GM19395 (cell line): ENCODE results near the gene C1QTNF9B.
"Not testable (repeated sequence)": the region's sequence is repeated elsewhere in the genome, so short reads cannot be mapped to it uniquely, and the experiment has no call there.

Experiments
- ATAC-seq: cut with Tn5 transposase; IDR thresholded peaks from one replicate; pipeline ENCODE4 v1.9.1; 2021; ENCODE audit warnings: mild to moderate bottlenecking, moderate library complexity; ENCODE audit not compliant: unreplicated experiment

C1QTNF9B gene

DNA sequence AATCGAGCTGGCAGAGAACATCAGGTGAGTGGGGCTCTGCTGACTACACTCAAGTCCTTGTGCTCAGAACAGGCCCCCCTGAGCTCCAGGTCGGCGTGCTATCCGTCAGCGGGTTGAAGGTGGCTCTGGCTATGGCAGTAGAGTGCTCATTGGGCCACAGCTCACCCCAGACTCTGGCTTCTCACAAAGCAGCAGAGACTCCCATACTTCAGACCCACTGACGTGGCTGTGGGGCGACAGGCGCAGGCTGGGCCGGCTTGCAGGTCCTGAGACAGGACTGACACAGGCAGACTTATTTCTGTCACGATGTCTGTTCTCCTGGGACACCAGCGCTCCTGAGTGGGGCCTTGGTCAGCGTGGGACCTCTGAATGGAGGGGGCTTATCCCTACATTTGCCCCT is 2.6 kb downstream of the C1QTNF9B start:
- ATAC-seq = not testable (repeated sequence)

DNA sequence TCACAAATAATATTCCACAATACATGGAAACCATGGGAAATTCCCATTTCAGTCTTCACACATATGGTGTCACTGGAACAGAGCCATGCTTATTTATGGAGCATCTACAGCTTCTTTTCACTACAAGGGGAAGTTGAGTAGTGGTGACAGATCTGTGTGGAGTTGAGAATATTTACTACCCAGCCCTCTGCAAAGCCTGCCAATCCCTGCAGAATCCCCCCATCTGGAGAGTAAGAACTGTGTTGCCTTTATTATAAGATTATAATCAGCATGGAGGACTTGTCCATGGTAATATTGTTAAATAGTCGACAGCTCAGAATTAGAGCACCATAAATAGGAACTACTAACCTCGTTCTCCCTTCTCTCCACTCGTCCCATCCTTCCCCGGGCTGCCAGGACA is 3.5 kb downstream of the C1QTNF9B start:
- not testable (repeated sequence) for ATAC-seq

DNA sequence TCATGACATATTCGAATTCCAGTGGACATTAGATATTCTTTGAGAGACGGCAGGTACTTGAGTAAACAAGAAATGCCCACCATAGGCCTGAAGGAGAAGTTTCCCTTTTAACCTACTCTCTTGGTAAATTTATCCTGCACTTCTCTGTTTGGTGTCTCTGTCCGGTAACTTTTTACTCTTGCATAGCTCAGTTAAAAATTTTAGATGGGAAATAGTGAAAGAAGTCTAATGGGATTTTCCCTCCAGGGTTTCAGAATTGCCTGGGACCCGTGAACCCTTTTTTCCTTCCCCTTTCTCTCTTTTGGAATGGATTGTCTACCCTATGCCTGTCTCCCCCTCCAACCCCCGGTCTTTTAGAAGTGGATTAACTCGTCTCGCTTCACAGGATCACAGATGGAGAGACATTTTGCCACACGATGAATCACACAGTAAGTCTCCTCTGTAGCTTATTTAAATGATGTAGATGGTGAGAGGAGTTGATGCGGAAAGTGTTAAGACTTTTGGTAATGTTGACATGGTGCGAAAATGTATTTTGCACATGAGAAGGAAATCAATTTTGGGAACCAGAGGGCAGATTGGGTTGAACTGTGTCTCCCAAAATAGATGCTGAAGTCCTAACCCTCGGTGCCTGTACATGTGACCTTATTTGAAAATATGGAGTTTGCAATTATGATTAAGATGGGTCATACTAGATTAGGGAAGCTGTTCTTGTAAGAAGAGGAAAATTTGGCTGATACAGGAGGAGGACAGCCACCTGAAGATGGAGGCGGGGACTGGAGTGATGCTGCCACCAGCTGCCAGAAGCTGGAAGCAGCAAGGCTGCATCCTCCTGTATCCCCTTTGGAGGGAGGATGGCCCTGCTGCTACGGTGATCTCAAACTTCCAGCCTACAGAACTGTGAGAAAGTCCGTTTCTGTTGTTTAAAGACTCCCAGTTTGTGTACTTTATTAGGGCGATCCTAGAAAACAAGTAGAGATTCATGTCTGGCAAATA is 7.4 kb downstream of the C1QTNF9B start:
- peak; percentile 29 for ATAC-seq

DNA sequence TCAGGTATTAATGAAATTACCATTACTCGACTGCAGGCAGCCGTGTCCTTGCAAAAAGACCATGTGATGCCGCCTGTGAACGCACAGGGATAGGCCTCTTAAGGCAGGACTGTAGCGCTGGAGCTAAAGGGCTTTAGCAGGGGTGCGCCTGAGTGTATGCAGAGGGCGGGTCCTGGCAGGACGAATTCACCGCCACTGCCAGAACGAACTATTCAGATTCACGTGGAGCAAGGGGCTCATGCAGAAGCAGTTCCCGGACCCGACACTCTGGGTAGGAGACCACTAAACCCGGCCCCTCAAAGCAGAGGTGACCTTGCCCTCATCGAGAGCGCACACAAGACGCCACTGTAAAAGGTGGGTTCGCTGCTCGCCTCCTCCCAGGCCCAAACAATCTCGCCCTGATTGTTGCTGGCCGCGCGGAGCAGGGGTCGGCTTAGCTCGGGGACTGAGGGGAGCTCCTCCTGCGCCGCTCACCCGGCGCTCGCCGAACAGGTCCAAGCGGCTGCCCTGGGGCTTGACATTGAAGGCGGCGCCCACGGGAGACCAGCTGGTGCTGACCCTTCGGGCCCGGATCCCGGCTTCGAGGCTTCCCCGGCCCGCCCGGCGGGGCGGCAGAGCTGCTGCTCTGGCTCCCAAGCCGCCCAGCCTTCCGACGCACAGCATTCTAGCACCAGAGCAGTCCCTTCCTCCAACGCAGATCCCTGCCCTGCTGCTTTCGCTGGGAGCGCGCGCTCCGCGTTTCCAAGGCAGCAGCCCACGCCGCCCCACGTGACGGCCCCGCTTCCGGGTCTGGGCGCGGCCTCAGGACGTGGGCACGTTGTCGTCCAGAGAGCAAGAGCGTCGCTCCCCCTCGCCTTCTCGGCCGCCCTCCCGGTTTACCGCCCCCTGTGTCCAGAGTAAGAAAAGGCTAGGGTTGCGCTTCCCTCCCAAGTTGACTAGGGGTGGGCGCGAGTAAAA is 8.4 kb downstream of the C1QTNF9B start, which contains the start of gene MIPEP:
Gene MIPEP, minus strand, starts transcription at position 743 of the 957 bp plus-strand sequence. Its CDS starts 80 bp downstream, at position 663.
- ATAC-seq = peak; percentile 92

DNA sequence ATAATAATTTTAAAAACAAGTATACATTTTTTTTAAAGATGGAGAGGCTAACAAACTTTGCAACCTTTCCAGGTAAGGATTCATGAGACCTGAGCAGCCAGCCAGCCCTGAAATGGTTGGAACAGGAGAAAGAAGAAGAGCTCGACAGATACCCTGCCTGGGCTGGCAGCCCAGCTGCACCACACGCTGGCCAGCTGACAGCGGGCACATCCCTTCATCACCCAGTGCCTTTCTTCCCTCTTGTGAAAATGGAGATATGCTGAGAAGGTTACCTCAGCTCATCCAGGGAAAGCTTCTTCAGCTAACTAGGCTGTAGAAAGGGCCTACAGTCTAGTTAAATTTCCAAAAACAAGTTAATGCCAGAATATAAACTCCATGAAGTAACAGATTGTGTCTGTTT is 12.9 kb downstream of the C1QTNF9B start:
- not testable (repeated sequence) for ATAC-seq

DNA sequence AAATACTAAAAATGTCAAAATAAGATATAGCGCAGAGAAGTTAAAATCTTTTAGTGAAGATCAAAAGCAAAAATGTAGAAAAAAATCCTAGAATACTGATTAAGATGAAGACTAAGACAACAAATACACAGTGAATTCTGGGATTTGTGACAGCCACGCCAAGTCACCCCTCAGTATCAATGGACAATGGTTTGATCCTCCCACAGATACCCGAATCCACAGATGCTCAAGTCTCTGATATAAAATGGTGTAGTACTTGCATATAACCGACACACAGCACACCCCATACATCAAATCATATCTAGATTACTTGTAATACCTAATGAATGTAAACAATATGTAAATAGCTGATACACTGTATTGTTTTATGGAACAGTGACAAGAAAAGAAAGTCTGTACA is 14.0 kb downstream of the C1QTNF9B start:
- ATAC-seq = no peak

DNA sequence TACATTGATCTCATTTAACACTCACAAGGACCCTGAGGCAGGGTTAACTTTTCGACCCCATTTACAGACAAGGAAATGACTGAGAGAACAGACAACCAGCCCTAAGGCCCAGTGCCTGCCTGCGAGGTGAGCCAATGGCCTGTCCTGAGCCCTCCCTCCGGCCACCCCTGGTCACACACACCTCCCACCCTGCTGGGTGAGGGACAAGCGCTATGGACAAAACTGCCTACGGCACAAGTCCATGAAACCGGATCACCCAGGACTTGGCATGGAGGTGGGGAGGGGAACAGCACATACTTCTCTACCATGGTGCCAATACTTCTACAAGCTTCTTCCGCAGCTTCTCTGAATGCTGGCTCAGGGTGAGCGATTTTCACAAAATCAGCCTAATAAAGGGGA is 15.9 kb downstream of the C1QTNF9B start:
- not testable (repeated sequence) for ATAC-seq

DNA sequence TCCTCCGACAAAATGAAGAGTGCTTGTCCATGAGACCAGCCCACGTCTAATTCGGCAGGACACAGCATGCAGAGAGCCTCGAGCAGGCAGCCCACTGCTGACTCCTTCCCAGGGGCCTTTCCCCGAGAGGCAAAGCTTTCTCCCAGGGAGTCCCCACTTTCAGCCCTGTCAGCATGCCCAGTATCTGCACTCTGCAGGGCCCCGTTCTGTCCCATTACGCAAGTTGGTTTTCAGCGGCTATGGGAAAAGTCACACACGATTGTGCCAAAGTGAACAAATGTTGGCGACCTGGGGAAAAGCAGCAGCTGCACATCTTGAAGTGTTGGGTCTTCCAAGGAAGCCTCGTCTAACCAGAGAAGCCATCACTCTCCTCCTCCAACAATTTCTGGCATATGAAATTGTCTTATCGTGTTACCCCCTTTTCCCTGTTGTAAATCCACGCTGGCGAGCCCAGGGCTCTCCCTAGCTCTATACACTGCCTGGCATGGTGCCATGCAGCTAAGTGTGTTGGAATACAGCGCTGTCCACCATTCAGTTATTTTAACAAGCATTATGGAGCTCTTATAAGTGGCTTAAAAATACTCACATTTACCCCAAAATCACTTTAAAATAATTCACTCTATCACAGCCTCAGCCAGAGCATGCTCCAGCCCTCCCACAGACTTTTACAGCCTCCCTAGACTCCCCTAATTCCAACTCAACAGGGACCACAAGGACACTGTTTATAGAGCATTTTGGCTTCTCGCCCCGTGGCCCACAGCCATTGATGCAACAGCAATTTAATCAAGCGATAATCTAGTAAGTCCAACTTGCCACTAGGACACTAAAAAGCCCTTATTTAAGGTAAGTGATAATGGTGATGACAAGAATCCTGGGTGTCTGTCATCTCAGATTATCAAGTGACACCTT is 16.6 kb downstream of the C1QTNF9B start:
- ATAC-seq = not testable (repeated sequence)

DNA sequence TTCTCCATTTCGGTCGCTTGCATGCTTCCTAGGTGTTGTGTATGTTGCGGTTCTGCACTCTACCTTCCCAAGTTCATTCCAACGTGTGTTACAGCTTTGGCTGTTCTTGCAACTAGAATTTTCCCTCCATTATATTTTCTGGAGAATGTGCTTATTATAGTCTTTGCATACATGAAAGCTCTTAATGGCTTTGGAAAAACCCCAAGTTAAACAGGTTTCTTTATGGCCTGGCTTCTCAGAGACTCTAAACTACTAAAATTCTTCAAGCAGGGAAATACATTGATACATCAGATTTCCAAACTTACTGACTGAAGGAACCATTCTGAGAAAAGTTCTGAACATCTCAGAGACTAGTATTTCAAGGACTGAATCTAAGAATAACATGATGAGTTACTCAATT is 20.0 kb downstream of the C1QTNF9B start:
- ATAC-seq = no peak

DNA sequence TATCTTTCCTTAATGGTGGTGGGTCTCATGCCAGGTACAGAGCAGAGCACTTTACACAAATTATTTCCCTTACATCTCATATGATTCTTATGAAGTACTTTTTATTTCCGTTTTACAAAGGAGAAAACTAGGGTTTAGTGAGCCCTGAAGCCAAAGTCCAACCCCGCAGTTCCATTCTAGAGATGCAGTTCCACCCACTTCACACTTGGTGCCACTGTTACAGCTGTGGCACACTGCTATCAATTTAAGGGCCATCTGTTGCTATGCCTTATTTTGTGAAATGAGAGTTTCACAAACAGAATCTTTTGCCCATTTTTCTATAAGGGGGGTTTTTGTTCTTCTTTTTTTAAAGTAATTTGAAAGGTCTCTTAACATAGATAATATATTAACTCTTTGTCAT is 21.0 kb downstream of the C1QTNF9B start:
- no peak for ATAC-seq

DNA sequence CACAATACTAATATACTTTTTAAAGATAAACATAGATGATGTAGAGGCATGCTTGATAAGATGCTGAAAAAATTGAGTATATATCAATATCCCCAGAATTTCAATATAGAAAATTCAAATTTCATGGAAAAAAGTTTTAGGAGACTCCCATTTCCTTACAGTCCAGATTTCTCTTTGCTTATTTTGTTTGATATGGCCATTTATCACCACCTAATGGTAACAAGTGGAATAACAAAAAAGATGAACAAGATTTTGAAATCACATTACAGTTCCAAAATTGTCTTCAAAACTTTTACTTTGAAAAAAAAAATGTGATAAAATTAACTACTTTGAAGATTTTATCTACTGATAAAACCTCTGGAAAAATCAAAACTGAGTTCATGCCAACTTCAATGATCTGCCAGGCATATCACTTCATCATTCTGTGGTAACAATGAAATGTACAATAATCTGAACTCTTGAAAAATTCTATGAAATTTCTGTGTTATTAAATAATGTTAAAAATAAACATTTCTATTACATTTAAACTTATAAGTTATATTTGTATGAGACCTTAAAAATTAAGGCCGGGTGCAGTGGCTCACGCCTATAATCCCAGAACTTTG is 25.6 kb downstream of the C1QTNF9B start:
- no peak for ATAC-seq

DNA sequence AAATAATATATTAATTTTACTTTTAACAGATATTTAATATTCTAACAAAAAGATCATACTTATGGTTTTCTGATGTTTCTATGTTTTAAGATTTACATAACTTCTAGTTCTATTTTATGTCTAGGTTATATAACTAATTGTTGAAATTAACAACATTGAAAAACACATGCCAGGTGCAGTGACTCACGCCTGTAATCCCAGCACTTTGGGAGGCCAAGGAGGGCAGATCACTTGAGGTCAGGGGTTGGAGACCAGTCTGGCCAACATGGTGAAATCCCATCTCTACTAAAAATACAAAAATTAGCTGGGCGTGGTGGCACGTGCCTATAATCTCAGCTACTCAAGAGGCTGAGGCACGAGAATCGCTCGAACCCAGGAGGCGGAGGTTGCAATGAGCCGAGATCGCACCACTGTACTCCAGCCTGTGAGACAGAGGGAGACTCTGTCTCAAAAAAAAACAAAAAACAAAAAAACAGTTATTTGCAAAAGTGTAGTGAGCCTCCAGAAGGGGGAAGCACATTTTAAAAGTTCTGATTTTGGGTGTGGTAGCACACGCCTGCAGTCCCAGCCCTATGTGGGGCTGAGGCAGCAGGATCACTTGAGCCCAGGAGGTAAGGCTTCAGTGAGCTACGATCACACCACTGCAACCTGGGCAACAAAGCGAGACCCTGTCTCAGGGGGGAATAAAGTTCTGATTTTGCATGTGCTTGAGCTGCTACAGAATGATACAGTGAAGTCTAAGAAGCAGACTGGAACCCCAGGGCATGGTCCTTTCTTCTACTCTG is 26.8 kb downstream of the C1QTNF9B start:
- no peak for ATAC-seq

DNA sequence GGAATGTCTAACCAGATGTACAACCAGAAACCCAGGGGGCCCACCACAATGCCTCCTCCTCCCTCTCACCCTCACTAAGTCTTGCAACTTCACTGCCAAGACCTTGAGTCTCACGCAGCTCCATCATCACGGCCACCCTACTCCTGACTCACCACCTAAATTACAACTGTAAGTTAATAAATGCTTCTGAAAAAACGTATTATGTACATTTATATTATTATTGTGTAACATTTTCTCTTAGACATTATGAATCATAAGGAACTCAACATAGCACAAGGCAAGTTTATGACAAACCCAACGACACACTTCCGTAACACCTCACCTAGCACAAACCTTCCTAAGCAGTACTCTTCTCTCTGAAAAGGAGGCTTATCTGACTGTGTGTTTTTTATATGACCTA is 28.8 kb downstream of the C1QTNF9B start:
- ATAC-seq = no peak

DNA sequence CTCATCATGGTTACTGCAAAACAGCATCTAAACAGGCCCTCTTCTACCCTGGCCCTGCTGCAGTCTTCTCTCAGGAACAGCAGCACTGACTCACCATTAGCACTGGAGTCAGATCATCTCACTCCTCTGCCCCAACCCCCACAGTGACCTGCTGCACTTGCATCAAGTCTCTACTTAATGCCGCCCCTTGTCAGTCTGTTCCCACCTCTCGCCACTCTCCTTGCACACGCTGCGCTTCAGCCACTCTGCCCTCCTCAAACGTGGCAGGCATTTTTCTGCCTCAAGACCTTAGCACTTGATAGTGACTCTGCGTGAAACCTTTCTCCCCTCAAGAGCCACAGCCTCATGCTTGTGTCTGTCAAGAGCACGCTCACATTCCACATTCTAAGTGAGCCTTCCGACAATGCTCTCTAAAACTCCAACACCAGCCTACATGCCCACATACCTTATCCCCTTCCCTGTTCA is 30.2 kb downstream of the C1QTNF9B start:
- no peak for ATAC-seq

DNA sequence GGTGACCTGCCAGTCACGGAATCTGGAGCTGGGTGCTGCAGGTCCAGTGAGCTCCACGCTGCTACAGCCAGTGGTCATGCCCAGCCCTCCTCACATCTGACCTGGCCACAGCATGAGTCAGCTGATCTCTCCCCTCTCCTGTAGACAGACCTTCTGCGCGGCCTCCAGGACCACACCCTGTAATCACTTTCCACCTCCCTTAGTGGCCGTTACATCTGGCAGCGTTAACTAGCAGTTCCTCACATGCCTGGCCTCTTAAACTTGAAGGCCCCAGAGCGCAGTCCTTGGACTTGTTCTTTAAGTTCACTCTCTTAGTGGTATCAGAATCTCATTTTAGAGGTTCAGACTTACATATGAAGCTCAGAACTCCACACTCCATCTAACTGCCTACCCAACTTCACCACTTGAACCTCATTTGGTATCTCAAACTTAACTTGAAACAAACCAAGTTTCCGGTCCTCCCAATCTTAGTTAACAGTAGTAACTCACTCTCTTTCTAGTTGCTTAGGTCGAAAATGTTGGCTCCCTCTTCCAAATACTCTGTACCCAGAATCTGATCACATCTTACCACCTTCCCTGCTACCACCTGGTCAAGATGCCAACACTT is 30.8 kb downstream of the C1QTNF9B start:
- ATAC-seq = no peak

DNA sequence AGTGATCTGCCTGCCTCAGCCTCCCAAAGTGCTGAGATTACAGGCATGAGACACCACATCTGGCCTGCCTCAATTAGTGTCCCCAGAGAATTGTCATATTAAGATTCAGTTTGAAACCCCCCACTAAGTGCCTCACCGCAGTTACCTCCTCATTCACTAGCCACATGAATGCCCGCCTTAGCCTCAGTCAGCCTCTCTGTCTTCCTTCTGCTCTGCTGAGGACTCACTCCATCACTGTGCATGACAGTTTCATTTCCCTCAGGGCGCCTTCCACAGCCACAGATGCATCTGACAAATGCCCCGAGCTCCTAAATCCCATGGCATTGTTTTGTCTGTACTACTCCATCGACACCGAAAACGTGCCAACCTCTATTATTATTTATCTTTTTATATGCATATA is 31.4 kb downstream of the C1QTNF9B start:
- ATAC-seq = no peak

DNA sequence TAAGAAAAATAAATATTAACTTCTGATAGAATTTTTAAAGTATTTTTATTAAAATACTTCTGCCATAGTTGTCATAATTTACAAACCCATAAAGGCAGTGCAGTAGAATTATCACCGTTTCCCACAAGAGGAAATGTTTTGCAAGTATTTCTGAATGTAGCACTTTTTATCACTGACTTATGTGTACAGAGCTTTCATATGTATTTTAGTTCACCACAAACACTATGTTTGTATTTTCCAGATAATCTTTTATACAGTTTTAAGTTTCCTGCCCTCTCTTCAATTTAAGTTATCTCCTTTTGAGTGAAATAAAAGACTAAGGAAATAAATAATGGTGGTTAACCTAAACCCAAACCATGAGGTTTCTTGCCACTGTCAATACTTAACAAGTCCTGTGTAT is 32.3 kb downstream of the C1QTNF9B start:
- ATAC-seq = no peak

DNA sequence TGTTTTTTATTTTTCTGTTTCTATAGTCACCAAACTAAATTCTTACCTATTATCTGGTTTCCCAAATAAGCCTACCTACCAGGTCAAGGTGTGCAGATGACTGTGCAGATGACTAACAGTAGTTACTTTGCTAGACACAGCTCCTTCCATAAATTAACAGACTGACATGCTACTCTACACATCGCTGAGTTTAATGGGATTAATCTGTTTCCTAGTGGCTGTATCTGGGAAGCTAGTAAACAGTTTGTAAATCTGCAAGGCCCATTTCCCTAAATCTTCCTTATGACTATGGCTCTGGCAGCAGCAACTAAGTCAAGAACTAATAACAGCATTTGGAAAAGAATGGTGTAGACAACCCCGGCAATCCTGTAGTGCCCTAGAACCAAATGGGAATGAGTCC is 36.0 kb downstream of the C1QTNF9B start:
- ATAC-seq = no peak

DNA sequence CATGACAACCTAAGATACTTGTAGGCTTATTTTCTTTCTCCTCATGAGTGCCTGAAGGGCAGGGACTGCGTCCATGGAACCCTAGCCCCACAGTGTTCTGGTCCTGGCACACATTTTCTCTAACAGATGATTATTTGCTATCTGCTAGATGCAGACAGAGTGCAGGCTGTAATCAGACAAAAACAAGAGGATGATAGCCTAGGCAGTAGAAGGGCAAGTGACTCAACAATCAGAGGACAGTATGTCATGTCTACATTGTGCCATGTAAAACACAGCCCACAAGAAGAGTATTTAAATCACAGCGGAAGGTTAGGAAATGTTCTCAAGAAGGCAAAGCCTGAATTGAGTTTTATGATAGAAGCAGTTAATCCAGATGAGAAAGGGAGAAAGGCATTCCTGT is 37.4 kb downstream of the C1QTNF9B start:
- ATAC-seq = no peak
